NB4 (cell line): ENCODE data around the gene ORAI2.
"Not testable (repeated sequence)": the region's sequence is repeated elsewhere in the genome, so short reads cannot be mapped to it uniquely, and the experiment has no call there.

Experiments used
- CTCF ChIP-seq: IDR thresholded peaks from one replicate; pipeline ENCODE4 v1.5.1; 2012; ENCODE audit warnings: low read depth, low read length
- POLR2A ChIP-seq: IDR thresholded peaks from 2 replicates; pipeline ENCODE4 v1.6.1; 2011; ENCODE audit warnings: mild to moderate bottlenecking; ENCODE audit not compliant: insufficient read length; ENCODE audit errors: extremely low read depth

- not testable (repeated sequence) for TF ChIP-seq POLR2A, CTCF
Observed at GRCh38 chr7:102494473-102495149, 61.2 kb downstream of the ORAI2 start.
